HG02623 (cell line): ENCODE results near the gene LPCAT1.
"Not testable (repeated sequence)": the region's sequence is repeated elsewhere in the genome, so short reads cannot be mapped to it uniquely, and the experiment has no call there.

ENCODE experiments used
- ATAC-seq: cut with Tn5 transposase; IDR thresholded peaks from one replicate; pipeline ENCODE4 v1.9.1; 2021; ENCODE audit warnings: moderate library complexity; ENCODE audit not compliant: unreplicated experiment

The LPCAT1 gene

DNA sequence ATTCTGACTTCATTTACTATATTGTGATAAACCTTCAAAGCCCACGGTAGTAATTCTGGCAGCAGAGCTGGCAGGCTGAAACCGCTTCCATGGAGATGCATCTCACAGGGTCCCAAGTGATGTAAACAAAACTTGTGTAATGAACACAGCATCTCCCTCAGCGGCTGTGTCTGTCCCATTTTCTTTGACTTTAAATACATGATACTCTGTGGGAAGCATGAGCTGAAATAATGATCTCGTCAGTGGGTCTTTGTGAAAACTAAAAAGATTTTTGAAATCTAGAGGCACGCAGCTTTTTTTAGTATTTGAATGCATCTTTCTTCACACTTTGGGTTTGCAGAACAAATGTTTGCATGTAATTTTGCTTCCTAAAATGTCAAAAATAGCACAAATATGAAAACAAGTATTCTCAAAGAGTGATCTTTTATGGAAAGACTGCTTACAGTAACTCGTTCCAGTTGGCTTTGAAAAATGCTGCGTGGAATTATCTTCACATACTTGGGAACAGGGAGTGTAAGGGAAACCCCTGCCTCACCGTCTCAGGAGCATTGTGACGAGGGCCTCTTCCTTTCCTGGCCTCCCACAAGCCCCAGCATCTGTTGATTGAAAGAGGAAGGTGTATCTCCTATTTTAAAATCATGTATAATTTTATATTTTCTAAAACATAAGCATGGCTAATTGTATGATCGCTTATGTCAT is 18.1 kb upstream of the LPCAT1 start:
- ATAC-seq, result no peak

- ATAC-seq, result no peak
Measured at GRCh38 chr5:1540831-1541701, 17.3 kb upstream of the LPCAT1 start.

- ATAC-seq, result no peak
Measured at GRCh38 chr5:1540166-1540565, 16.4 kb upstream of the LPCAT1 start.

DNA sequence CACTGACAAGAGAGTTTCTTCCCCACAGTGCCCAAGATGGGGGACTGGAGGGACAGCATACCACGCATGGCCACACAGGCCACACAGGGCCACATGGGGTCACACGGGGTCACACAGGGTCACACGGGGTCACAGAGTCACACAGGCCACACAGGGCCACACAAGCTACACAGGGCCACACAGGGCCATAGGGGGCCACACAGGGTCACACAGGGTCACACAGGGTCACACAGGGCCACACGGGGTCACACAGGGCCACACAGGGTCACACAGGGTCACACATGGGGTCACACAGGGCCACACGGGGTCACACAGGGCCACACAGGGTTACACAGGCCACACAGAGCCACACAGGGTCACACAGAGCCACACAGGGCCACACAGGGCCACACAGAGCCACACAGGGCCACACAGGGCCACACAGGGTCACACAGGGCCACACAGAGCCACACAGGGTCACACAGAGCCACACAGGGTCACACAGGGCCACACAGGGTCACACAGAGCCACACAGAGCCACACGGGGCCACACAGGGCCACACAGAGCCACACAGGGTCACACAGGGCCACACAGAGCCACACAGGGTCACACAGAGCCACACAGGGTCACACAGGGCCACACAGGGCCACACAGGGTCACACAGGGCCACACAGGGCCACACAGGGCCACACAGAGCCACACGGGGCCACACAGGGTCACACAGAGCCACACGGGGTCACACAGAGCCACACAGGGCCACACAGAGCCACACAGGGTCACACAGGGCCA is 15.8 kb upstream of the LPCAT1 start:
- not testable (repeated sequence) for ATAC-seq

GRCh38 chr5:1538741-1539392 is 15.1 kb upstream of the LPCAT1 start:
- no peak for ATAC-seq

DNA sequence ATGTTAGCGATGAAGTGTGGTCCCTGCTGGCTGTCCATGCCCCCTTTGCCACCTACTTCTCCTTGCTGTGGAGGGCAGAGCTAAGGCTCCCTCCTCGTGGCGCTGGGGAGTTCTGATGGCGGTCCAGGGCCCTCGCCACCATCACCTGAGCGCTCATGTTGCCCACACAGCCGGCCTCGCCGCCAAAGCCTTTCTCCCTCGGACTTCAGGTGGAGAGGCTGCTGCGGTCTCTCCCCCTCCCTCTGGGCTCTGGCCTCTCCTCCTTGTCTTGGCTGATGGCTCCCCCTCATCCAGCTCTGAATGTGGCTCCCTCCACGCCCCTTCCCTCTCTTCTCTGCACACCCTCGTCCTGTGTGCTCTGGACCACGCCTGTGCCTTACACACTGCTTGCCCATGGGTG is 14.5 kb upstream of the LPCAT1 start:
- no peak for ATAC-seq

- no peak for ATAC-seq
Measured at GRCh38 chr5:1537603-1538154, 13.9 kb upstream of the LPCAT1 start.

DNA sequence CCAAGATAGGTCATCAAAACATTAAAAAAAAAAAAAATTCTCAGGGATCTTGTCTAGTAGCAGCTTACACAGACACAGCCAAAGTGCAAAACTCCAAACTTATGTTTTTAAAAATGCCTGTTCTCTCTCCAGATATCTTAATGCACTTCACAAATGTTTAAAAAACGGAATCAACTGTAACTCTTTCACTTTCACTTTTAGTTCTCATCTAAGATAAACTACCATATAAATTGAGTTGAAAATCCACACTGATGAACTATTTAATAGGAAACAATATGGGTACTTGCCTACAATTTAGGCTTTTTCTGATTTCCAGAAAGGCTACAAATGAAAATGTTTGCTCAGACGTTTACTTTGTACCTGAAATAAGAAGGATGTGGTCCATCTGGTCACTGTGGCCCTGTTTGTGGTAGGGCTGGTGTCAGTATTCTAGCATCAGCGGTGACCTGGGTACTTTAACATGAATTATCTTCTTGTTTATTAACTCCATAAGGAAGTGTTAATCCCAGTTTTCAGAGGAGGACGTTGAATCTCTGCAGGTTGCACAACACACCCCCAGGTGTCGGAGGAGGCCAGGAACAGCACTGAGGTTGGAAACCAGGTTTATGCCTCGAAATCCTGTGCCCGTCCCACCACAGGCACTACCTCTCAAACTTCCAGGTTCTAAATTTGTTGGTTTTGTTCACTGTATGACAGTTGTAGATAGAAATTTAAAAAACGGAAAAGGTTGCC is 13.3 kb upstream of the LPCAT1 start:
- no peak for ATAC-seq

DNA sequence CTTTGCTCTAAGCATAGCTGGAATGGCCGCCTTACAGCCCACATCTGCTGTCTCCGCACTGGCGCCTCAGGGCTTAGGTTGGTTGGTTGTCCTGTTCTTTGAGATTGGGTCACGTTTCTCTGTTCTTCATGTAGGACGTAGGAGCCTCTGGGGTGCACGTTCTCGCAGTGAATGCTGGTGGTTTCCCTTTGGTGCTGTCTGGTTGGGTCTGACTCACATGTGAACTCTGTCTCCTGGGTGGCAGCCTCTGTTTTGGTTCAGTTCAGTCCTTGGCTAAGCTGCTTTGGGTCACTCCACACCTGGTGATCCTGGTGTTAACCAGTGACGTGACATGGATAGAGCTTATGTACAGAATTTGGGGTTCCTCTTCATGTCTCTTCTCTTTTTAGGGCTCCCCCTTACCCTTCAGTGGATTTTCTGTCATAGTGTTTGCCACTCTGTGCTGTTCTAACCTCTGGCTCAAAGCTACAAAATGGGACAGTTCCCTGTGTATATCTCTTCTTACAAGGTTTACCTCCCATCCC is 12.6 kb upstream of the LPCAT1 start:
- peak; percentile 98 for ATAC-seq

DNA sequence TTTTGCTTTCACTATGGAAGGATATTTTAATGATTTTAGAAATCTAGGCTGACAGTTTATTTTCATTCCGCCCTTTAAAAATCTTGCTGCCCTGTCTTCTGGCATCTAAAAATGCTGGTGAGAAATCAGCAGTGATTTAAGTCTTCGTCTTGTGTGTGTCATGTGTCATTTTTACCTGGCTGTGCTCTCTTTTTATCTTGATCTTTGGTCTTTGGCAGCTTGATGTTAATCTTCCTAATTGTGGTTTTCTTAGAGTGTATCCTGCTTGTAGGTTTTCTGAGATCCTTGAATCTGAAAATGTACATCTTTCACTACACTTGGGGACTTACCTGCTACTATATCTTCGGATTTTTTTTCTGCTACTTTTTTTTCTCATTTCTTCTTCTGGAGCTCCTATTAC is 11.9 kb upstream of the LPCAT1 start:
- no peak for ATAC-seq

GRCh38 chr5:1532384-1532783 is 8.6 kb upstream of the LPCAT1 start:
- no peak for ATAC-seq

DNA sequence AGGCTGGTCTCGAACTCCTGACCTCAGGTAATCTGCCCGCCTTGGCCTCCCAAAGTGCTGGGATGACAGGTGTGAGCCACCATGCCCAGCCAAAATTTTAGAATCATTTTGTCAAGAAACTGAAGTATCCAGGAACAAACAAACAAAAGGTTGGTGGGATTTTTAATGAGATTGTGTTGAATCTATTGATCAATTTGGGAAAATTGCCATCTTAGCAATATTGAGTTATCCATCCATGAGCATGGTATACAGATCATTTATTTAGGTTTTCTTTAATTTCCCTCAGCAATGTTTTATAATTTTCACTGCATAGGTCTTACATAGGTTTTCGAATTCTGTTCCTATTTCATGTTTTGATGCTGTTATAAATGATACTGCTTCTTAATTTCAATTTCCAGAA is 5.7 kb upstream of the LPCAT1 start:
- no peak for ATAC-seq

- ATAC-seq, result no peak
Measured at GRCh38 chr5:1527533-1528205, 3.9 kb upstream of the LPCAT1 start.

- ATAC-seq, result no peak
Measured at GRCh38 chr5:1526681-1527131, 2.9 kb upstream of the LPCAT1 start.

GRCh38 chr5:1526190-1526631 is 2.5 kb upstream of the LPCAT1 start:
- ATAC-seq, result no peak

DNA sequence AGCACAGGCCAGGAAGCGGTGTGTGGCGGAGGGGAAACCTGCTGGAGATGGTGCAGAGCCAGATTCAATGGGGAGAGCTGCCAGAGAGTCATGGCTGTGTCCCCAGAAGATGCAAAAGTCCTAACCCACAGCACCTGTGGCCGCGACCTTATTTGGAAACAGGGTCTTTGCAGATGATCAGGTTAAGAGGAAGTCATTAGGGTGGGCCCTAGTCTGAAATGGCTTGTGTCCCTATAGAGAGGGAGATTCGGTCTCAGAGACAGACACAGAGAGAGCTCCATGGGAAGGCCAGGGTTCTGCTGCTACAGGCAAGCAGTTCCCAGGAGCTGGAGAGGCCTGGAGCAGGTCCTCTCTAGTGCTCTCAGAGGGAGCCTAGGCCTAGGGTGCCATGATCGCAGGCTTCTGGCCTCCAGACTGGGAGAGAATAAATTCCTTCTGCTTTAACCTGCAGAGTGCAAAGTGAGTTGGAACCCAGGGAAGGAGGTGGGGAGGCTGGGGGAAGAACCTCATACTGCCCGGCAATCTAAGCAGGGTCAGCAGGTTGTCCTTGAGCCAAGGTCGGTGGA is 1.9 kb upstream of the LPCAT1 start:
- ATAC-seq, result no peak

- no peak for ATAC-seq
Measured at GRCh38 chr5:1524799-1525623, 1.3 kb upstream of the LPCAT1 start.

GRCh38 chr5:1524481-1524798 is 680 bp upstream of the LPCAT1 start:
- no peak for ATAC-seq
